Fibroblast of lung (primary cell): ENCODE results near the gene UBN2. TPM values are rescaled to one million over a fixed set of nuclear protein-coding genes. Genes with fewer than 3 reads are reported as not detected.

ENCODE experiments used
- DNase-seq, 2 donors: peaks; one replicate each; pipeline versions ENCODE4 v3.0.0 to v3.0.0-alpha.2; 2010; ENCODE audit warnings: low read depth in 2 of 2
- H2AFZ ChIP-seq: 2 replicates; pipeline ENCODE4 v1.5.1; 2012; ENCODE audit warnings: low read length, control low read depth, inconsistent platforms
- H3K27ac ChIP-seq: 2 replicates; pipeline ENCODE4 v1.5.1; 2011; ENCODE audit warnings: low read length, control low read depth; ENCODE audit not compliant: insufficient read depth
- H3K27me3 ChIP-seq: 2 replicates; pipeline ENCODE4 v1.5.1; 2011; ENCODE audit warnings: mild to moderate bottlenecking, low read length; ENCODE audit not compliant: control insufficient read depth, insufficient read depth
- H3K36me3 ChIP-seq: 2 replicates; pipeline ENCODE4 v1.5.1; 2011; ENCODE audit warnings: low read length; ENCODE audit not compliant: control insufficient read depth, insufficient read depth
- H3K4me1 ChIP-seq: 2 replicates; pipeline ENCODE4 v1.5.1; 2011; ENCODE audit warnings: low read length; ENCODE audit not compliant: control insufficient read depth, insufficient read depth; ENCODE audit errors: extremely low read depth
- H3K4me2 ChIP-seq: 2 replicates; pipeline ENCODE4 v1.5.1; 2011; ENCODE audit warnings: low read length, control low read depth; ENCODE audit not compliant: insufficient read depth; ENCODE audit errors: extremely low read depth
- H3K4me3 ChIP-seq, 4 experiments: fragments of 200-600 bp in 1 of 4; sonication (generic) in 1 of 4; replicated peaks in 1 of 4; 2 replicates each; pipeline ENCODE4 v1.5.1; 2011 to 2016; ENCODE audit warnings: low read length in 4 of 4, low read depth in 3 of 4, mild to moderate bottlenecking in 3 of 4, control low read depth in 2 of 4, inconsistent platforms in 1 of 4, mixed read lengths in 1 of 4; ENCODE audit not compliant: insufficient read depth in 1 of 4; ENCODE audit errors: control extremely low read depth in 1 of 4
- H3K79me2 ChIP-seq: 2 replicates; pipeline ENCODE4 v1.5.1; 2012; ENCODE audit warnings: mild to moderate bottlenecking, low read length, inconsistent platforms; ENCODE audit not compliant: control insufficient read depth, insufficient read depth
- H3K9ac ChIP-seq: 2 replicates; pipeline ENCODE4 v1.5.1; 2011; ENCODE audit warnings: mild to moderate bottlenecking, low read length, control low read depth; ENCODE audit not compliant: insufficient read depth
- H3K9me3 ChIP-seq: 2 replicates; pipeline ENCODE4 v1.5.1; 2012; ENCODE audit warnings: low read depth, low read length; ENCODE audit not compliant: control insufficient read depth, insufficient read depth
- H4K20me1 ChIP-seq: 2 replicates; pipeline ENCODE4 v1.5.1; 2011; ENCODE audit warnings: low read length; ENCODE audit not compliant: control insufficient read depth, insufficient read depth; ENCODE audit errors: extremely low read depth
- CTCF ChIP-seq, 2 donors: IDR thresholded peaks in 1 of 2; conservative IDR thresholded peaks in 1 of 2; 1 replicate in 1 of 2; 2 replicates in 1 of 2; pipeline ENCODE4 v1.5.1; 2011 to 2012; ENCODE audit warnings: low read length in 2 of 2, control low read depth in 1 of 2, inconsistent platforms in 1 of 2, low read depth in 1 of 2, mild to moderate bottlenecking in 1 of 2
- EZH2 ChIP-seq: IDR thresholded peaks from 2 replicates; pipeline ENCODE4 v1.5.1; 2012; ENCODE audit warnings: low read length, control low read depth, mild to moderate bottlenecking; ENCODE audit errors: missing control alignments
- polyA plus RNA-seq, 2 donors: library from polyadenylated mRNA; depleted of rRNA in 1 of 2; stranded (reverse) in 1 of 2; unstranded in 1 of 2; fragments of >200 nt; gene quantifications; 2 replicates each; pipeline ENCODE4 v1.2.1, GENCODE V29; 2011 to 2012; ENCODE audit warnings: missing spikeins in 1 of 2
- total RNA-seq: library from RNA; depleted of rRNA; stranded (reverse); fragments of >200 nt; gene quantifications from 2 replicates; pipeline ENCODE4 v1.2.1, GENCODE V29; 2014

The UBN2 gene
- total and polyA plus RNA-seq, 2 donors (not counting 1 experiment from before 2014, with no cell fraction given): 2.2 to 5.9 TPM

GRCh38 chr7:139345042-139345441 is 114.0 kb downstream of the UBN2 start:
- Histone ChIP-seq H4K20me1 (no peaks in the 10 kb centered on the region), H3K27ac (no peak overlapping the region), H3K9ac (no peak overlapping the region), H3K36me3 (no peaks in the 10 kb centered on the region), H3K9me3 (no peaks in the 10 kb centered on the region), H3K79me2 (peaks cover 6% of the 10 kb centered on the region), H3K4me1 (peaks cover 4% of the 10 kb centered on the region), H2AFZ (no peak overlapping the region), H3K27me3 (no peaks in the 10 kb centered on the region), H3K4me3 (no peak overlapping the region), H3K4me2 (no peak overlapping the region)
- TF ChIP-seq EZH2 (no peak), CTCF (conservative IDR thresholded peaks at IDR 0.05 in 1 of 2, IDR thresholded peaks at IDR 0.05 in 1 of 2; ENCODE audit: low read depth in 1 of 2, low read length in 2 of 2) (no peak)
- no peak for DNase-seq

GRCh38 chr7:139351027-139351426 is 120.0 kb downstream of the UBN2 start:
- Histone ChIP-seq H4K20me1 (no peaks in the 10 kb centered on the region), H3K27ac (no peak overlapping the region)

GRCh38 chr7:139354729-139355128 is 123.7 kb downstream of the UBN2 start:
- Histone ChIP-seq H3K79me2 (no peaks in the 10 kb centered on the region), H2AFZ (no peak overlapping the region), H3K9me3 (no peaks in the 10 kb centered on the region), H3K4me1 (no peaks in the 10 kb centered on the region), H3K36me3 (no peaks in the 10 kb centered on the region), H3K4me2 (no peak overlapping the region), H3K4me3 (no peak overlapping the region), H3K27ac (no peak overlapping the region), H3K9ac (no peak overlapping the region), H3K27me3 (no peaks in the 10 kb centered on the region), H4K20me1 (no peaks in the 10 kb centered on the region)
- DNase-seq: no peak
- no peak for TF ChIP-seq CTCF (conservative IDR thresholded peaks at IDR 0.05 in 1 of 2, IDR thresholded peaks at IDR 0.05 in 1 of 2; ENCODE audit: low read depth in 1 of 2, low read length in 2 of 2)
- no peak for TF ChIP-seq EZH2

More at GRCh38 chr7:139351027-139351426, 120.0 kb downstream of the UBN2 start:
- Histone ChIP-seq H3K9me3 (no peaks in the 10 kb centered on the region), H3K79me2 (no peaks in the 10 kb centered on the region), H3K4me2 (no peak overlapping the region), H3K9ac (no peak overlapping the region), H3K4me3 (no peak overlapping the region), H3K27me3 (no peaks in the 10 kb centered on the region), H3K4me1 (no peaks in the 10 kb centered on the region), H2AFZ (no peak overlapping the region), H3K36me3 (no peaks in the 10 kb centered on the region)
- no peak for DNase-seq
- TF ChIP-seq CTCF (conservative IDR thresholded peaks at IDR 0.05 in 1 of 2, IDR thresholded peaks at IDR 0.05 in 1 of 2; ENCODE audit: low read depth in 1 of 2, low read length in 2 of 2): no peak
- no peak for TF ChIP-seq EZH2
